GM12872 (cell line): ENCODE data around the gene CELSR1.

ENCODE experiments used
- CTCF ChIP-seq: IDR thresholded peaks from 3 replicates; pipeline ENCODE4 v1.5.1; 2011; ENCODE audit warnings: low read depth, mild to moderate bottlenecking, low read length, moderate library complexity; ENCODE audit not compliant: insufficient read depth

Gene CELSR1

GRCh38 chr22:46381731-46382130 is 155.7 kb downstream of the CELSR1 start:
- TF ChIP-seq CTCF, result no peak

DNA sequence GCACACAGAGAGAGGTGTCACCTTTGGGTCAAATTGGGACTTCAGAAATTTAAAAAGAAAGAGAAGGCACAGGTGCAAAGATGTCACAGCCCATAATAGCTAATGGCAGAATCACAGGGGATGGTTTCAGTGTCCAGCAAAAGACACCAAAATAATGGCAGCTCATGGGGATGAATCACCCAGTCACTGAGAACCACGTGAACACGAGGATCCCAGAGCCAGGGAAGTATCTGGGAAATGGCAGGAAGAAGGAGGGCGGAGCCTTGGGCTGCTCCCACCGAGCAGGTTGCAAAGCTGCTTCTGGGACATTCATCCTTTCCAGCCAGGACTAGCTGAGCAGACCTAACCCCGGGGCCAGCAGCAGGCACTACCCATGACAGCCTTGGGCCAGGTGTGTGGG is 156.3 kb downstream of the CELSR1 start:
- no peak for TF ChIP-seq CTCF

DNA sequence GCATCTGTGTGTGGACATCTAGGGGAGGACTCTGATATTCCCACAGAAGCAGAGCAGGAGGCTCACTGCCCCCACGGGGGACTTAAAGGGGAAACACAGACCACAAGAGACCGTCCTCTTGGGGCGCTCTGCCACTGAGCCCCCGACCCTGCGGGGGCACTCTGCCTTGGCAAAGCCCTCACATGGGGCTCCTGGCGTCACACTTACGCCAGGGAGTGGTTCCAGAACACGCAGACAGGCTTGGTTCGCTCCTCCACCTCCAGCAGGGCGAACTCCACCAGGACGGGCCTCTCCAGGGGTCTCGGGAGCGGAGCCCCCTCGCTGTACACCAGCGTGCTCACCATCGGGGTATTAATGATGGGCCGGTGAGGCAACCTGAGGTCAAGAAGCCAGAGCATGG is 156.8 kb downstream of the CELSR1 start:
- TF ChIP-seq CTCF, result no peak

DNA sequence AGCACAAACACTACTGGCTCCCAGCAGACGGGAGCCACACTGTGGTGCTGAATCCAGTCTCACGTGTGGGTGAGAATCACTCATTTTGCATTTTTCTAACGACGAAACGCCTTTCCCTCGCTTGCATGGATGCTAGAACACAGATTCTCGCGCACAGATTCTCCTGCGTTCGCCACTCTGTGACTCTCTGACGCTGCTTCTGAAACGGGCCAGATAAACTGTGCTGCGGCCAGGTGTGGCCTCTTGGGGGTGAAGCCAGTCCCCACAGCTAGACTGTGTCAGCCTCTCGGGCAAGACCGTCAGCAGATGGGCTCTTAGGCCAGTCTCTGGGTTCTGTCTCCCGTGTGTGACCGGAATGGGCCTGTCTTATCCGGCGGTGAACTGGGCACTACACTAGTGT is 157.4 kb downstream of the CELSR1 start:
- no peak for TF ChIP-seq CTCF

GRCh38 chr22:46379066-46379930 is 158.1 kb downstream of the CELSR1 start:
- TF ChIP-seq CTCF, result no peak

DNA sequence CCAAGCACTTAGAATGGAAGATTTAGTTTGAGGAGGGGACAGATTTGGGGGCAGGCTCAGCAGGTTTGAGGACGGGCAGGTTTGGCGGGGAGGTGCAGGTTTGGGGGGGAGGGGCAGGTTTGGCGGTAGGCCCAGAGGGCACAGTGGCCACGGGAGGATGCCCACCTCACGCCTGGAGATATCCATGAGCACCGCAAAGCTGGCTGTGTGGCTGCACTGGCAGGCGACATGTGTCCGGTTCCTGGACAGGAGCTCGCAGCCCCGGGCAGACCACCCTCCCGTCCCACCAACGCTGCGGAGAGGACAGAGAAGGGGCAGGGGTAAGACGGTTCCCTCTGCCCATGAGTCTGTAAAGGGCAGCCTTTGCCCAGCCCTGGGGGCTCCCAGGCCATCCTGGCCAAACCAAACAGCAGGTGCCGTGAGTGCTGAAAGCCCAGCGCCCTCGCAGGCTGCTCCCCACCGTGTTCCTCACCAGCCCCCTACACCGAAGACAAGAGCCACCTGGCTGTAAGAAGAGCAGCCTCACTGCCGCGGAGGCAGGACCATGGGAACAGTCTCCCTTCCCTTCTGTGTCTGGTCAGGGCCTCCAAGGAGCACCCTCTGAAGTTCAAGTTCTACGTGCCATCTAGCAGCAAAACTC is 158.9 kb downstream of the CELSR1 start:
- TF ChIP-seq CTCF, result no peak

DNA sequence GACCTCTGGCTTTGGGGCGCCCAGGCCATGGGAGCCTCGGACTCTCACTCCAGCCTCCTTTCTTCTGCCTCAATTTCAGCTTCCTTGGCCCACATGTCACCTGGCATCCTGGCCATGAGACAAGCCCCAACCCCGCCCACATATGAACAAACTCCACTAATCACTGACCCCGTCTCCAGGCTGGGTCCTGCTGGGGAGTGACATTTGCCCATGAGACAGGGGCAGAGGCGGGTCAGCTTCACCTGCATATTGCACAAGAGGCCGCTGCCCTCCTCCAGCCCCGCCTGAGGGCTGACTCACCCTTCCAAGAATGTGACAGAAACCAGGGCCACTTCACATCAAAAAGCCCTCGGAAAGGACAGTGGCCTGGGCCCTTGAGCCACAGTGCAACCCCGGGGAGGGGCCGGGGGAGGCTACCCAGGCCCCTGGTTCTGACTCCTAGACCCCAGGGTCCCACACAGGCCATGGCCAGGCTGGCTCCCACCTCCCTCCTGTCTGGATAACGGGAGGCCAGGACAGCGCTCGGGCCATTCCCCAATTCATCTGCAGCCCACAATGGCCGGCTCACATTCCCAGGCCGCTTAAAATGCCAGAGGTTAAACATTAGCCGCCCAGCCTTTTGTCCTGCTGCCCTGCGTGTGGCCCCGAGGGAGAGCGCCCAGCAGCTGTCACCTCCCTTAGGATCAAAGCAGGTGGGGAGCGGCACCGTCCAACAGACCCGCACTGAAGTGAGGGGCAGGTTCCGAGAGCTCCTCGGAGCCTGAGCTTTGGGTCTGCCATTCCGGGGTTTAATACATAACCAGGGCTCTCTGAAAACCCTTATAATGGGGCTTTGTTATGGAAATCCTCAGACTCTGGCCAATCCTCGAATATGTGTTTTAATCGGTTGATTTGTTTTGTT is 159.6 kb downstream of the CELSR1 start:
- TF ChIP-seq CTCF, result no peak
